SU-DHL-6 (cell line): ENCODE results near the gene PYGB.

ENCODE experiments used
- H2AFZ ChIP-seq: fragments of 200-600 bp; sonication (generic); 2 replicates; pipeline ENCODE4 v1.6.1; 2014; ENCODE audit warnings: low read depth, mild to moderate bottlenecking, moderate library complexity, mixed read lengths, antibody characterized with exemption, low read length; ENCODE audit not compliant: severe bottlenecking
- H3F3A ChIP-seq: fragments of 200-600 bp; shearing (Covaris generic); 2 replicates; pipeline ENCODE4 v1.6.0; 2016; ENCODE audit warnings: antibody characterized with exemption, mild to moderate bottlenecking; ENCODE audit not compliant: insufficient read depth
- H3K27ac ChIP-seq: fragments of 200-600 bp; sonication (generic); 2 replicates; pipeline ENCODE4 v1.5.1; 2016; ENCODE audit warnings: low read depth, mild to moderate bottlenecking, low read length, moderate library complexity, mixed read lengths
- H3K27me3 ChIP-seq: fragments of 200-600 bp; sonication (generic), shearing (Covaris generic); 2 replicates; pipeline ENCODE4 v1.6.0; 2014; ENCODE audit warnings: mild to moderate bottlenecking, low read length
- H3K36me3 ChIP-seq: fragments of 200-600 bp; sonication (generic); 2 replicates; pipeline ENCODE4 v1.6.1; 2014; ENCODE audit warnings: mild to moderate bottlenecking, low read length, mixed read lengths
- H3K4me2 ChIP-seq: fragments of 300-600, 200-600 bp; shearing (Covaris generic), sonication (generic); 2 replicates; pipeline ENCODE4 v1.6.0; 2014; ENCODE audit warnings: low read length, low read depth, mild to moderate bottlenecking; ENCODE audit not compliant: poor library complexity, severe bottlenecking
- H3K4me3 ChIP-seq: fragments of 200-600 bp; sonication (generic); 2 replicates; pipeline ENCODE4 v1.5.1; 2014; ENCODE audit warnings: antibody characterized with exemption, low read length, mild to moderate bottlenecking, mixed read lengths; ENCODE audit not compliant: insufficient read depth, poor library complexity, severe bottlenecking
- H3K79me2 ChIP-seq: fragments of 200-600 bp; sonication (generic); 2 replicates; pipeline ENCODE4 v1.6.1; 2014; ENCODE audit warnings: mild to moderate bottlenecking, low read length, moderate library complexity; ENCODE audit not compliant: insufficient read depth
- H3K9ac ChIP-seq: fragments of 200-600 bp; sonication (generic); 2 replicates; pipeline ENCODE4 v1.7.0; 2014; ENCODE audit warnings: mild to moderate bottlenecking, low read length
- H3K9me2 ChIP-seq: fragments of 200-600 bp; sonication (generic); replicated peaks from 2 replicates; pipeline ENCODE4 v1.6.1; 2014; ENCODE audit warnings: low read length; ENCODE audit not compliant: insufficient read depth
- H3K9me3 ChIP-seq: fragments of 200-600 bp; sonication (generic); 2 replicates; pipeline ENCODE4 v1.6.1; 2014; ENCODE audit warnings: low read length, mixed read lengths; ENCODE audit not compliant: insufficient read depth
- H4K20me1 ChIP-seq: fragments of 200-600 bp; sonication (generic); 2 replicates; pipeline ENCODE4 v1.6.1; 2014; ENCODE audit warnings: low read depth, mild to moderate bottlenecking, antibody characterized with exemption, low read length, moderate library complexity, mixed read lengths
- CTCF ChIP-seq: fragments of 200-600 bp; sonication (generic); IDR thresholded peaks from one replicate; pipeline ENCODE4 v1.5.1; 2017; ENCODE audit warnings: antibody characterized with exemption, mild to moderate bottlenecking, low read length, moderate library complexity; ENCODE audit not compliant: insufficient read depth, poor library complexity, severe bottlenecking
- EZH2phosphoT487 ChIP-seq: fragments of 200-600 bp; sonication (generic), shearing (Covaris generic); conservative IDR thresholded peaks from 2 replicates; pipeline ENCODE4 v1.6.1; 2018; ENCODE audit warnings: mild to moderate bottlenecking, antibody characterized with exemption, low read length, moderate library complexity, mixed read lengths

Gene PYGB

GRCh38 chr20:25273541-25274358 is 25.9 kb downstream of the PYGB start:
- H3K9me3 ChIP-seq, result no peaks in the 10 kb centered on the region
- TF ChIP-seq CTCF (no peak), EZH2phosphoT487 (no peak)
- H3K36me3 ChIP-seq, result no peaks in the 10 kb centered on the region
- no peak overlapping the region for H3K9ac ChIP-seq
- no peaks in the 10 kb centered on the region for H4K20me1 ChIP-seq
- no peaks in the 10 kb centered on the region for H3K79me2 ChIP-seq
- no peaks in the 10 kb centered on the region for H3K27me3 ChIP-seq
- H3K27ac ChIP-seq, result no peak overlapping the region
- no peak overlapping the region for H3K4me2 ChIP-seq
- H2AFZ ChIP-seq, result no peak overlapping the region
- H3F3A ChIP-seq, result no peaks in the 10 kb centered on the region
- H3K9me2 ChIP-seq, result no peaks in the 10 kb centered on the region
- H3K4me3 ChIP-seq, result no peak overlapping the region

GRCh38 chr20:25274481-25274880 is 26.6 kb downstream of the PYGB start:
- TF ChIP-seq EZH2phosphoT487 (no peak), CTCF (no peak)
- Histone ChIP-seq H3F3A (no peaks in the 10 kb centered on the region), H3K27me3 (no peaks in the 10 kb centered on the region), H3K9ac (no peak overlapping the region), H3K27ac (no peak overlapping the region), H3K9me3 (no peaks in the 10 kb centered on the region), H3K9me2 (no peaks in the 10 kb centered on the region), H3K4me3 (no peak overlapping the region), H2AFZ (no peak overlapping the region), H4K20me1 (no peaks in the 10 kb centered on the region), H3K36me3 (no peaks in the 10 kb centered on the region), H3K79me2 (no peaks in the 10 kb centered on the region), H3K4me2 (no peak overlapping the region)

- no peaks in the 10 kb centered on the region for H3K79me2 ChIP-seq
- no peaks in the 10 kb centered on the region for H3K9me2 ChIP-seq
- H3K27ac ChIP-seq, result no peak overlapping the region
- H3K36me3 ChIP-seq, result no peaks in the 10 kb centered on the region
- H3K9me3 ChIP-seq, result no peaks in the 10 kb centered on the region
- no peak overlapping the region for H3K9ac ChIP-seq
- TF ChIP-seq EZH2phosphoT487 (no peak), CTCF (no peak)
- no peaks in the 10 kb centered on the region for H3K27me3 ChIP-seq
- H4K20me1 ChIP-seq, result no peaks in the 10 kb centered on the region
- no peak overlapping the region for H3K4me2 ChIP-seq
- no peak overlapping the region for H2AFZ ChIP-seq
- H3K4me3 ChIP-seq, result no peak overlapping the region
- no peaks in the 10 kb centered on the region for H3F3A ChIP-seq
These were observed 27.3 kb downstream of the PYGB start for GRCh38 chr20:25274891-25275812.
